Keratinocyte (primary cell): ENCODE data around the gene ATPAF1. TPM values are rescaled to one million over a fixed set of nuclear protein-coding genes. Genes with fewer than 3 reads are reported as not detected.

Experiments
- DNase-seq: peaks from one replicate; pipeline ENCODE4 v3.0.0-alpha.2; 2011; ENCODE audit warnings: low read depth, missing footprints, low spot score
- FAIRE-seq: peaks from 2 replicates; lab custom pipeline; 2011; peaks lifted over from hg19 to GRCh38; lab: Jason Lieb, UNC
- H2AFZ ChIP-seq: 2 replicates; pipeline ENCODE4 v1.6.0; 2012; ENCODE audit warnings: low read length, control low read depth, inconsistent platforms; ENCODE audit not compliant: control insufficient read depth
- H3K27ac ChIP-seq: 2 replicates; pipeline ENCODE4 v1.5.1; 2011; ENCODE audit warnings: low read length; ENCODE audit not compliant: control insufficient read depth, insufficient read depth
- H3K27me3 ChIP-seq: 3 replicates; pipeline ENCODE4 v1.6.0; 2011; ENCODE audit warnings: low read length; ENCODE audit not compliant: control insufficient read depth, insufficient read depth; ENCODE audit errors: extremely low read depth
- H3K36me3 ChIP-seq, 2 experiments: 2 replicates in 1 of 2; 3 replicates in 1 of 2; pipeline ENCODE4 v1.5.1; 2011; ENCODE audit warnings: low read length in 2 of 2, mild to moderate bottlenecking in 1 of 2; ENCODE audit not compliant: control insufficient read depth in 2 of 2, insufficient read depth in 2 of 2; ENCODE audit errors: extremely low read depth in 1 of 2
- H3K4me1 ChIP-seq: 3 replicates; pipeline ENCODE4 v1.5.1; 2011; ENCODE audit warnings: low read length; ENCODE audit not compliant: control insufficient read depth, insufficient read depth; ENCODE audit errors: extremely low read depth
- H3K4me2 ChIP-seq: 3 replicates; pipeline ENCODE4 v1.6.0; 2011; ENCODE audit warnings: low read depth, low read length; ENCODE audit not compliant: control insufficient read depth, insufficient read depth; ENCODE audit errors: extremely low read depth
- H3K4me3 ChIP-seq, 3 experiments: fragments of 200-600 bp in 1 of 3; sonication (generic) in 1 of 3; 2 replicates in 2 of 3; 3 replicates in 1 of 3; pipeline ENCODE4 v1.5.1; 2011 to 2016; ENCODE audit warnings: low read length in 3 of 3, mild to moderate bottlenecking in 3 of 3, control low read depth in 2 of 3, inconsistent platforms in 1 of 3, low read depth in 1 of 3, mixed read lengths in 1 of 3, mixed run types in 1 of 3, moderate library complexity in 1 of 3; ENCODE audit not compliant: control insufficient read depth in 2 of 3, insufficient read depth in 2 of 3; ENCODE audit errors: extremely low read depth in 1 of 3
- H3K79me2 ChIP-seq: 2 replicates; pipeline ENCODE4 v1.6.0; 2012; ENCODE audit warnings: low read length; ENCODE audit not compliant: control insufficient read depth, insufficient read depth
- H3K9ac ChIP-seq: 3 replicates; pipeline ENCODE4 v1.6.0; 2011; ENCODE audit warnings: low read length; ENCODE audit not compliant: control insufficient read depth, insufficient read depth; ENCODE audit errors: extremely low read depth
- H3K9me1 ChIP-seq: 3 replicates; pipeline ENCODE4 v1.6.0; 2011; ENCODE audit warnings: low read length; ENCODE audit not compliant: control insufficient read depth, insufficient read depth; ENCODE audit errors: extremely low read depth
- H3K9me3 ChIP-seq: 2 replicates; pipeline ENCODE4 v1.5.1; 2012; ENCODE audit warnings: low read depth, low read length; ENCODE audit not compliant: control insufficient read depth
- H4K20me1 ChIP-seq: 3 replicates; pipeline ENCODE4 v1.6.0; 2011; ENCODE audit warnings: low read length; ENCODE audit not compliant: control insufficient read depth, insufficient read depth; ENCODE audit errors: extremely low read depth
- EZH2 ChIP-seq: IDR thresholded peaks from one replicate; pipeline ENCODE4 v1.6.1; 2012; ENCODE audit warnings: inconsistent platforms, mild to moderate bottlenecking, low read length, moderate library complexity
- dilution Hi-C: fragments of 300-500 bp; cut with MboI; formaldehyde crosslinking; loops from one replicate; pipeline ENCODE4 v1.7.0; 2020; ENCODE audit warnings: low sequenced_read_pairs; ENCODE audit not compliant: extremely low pct_ligation_motif_present
- polyA plus RNA-seq, 5 experiments: library from polyadenylated mRNA; depleted of rRNA in 3 of 5; stranded (reverse) in 3 of 5; stranded (forward) in 1 of 5; unstranded in 1 of 5; fragments of >200 nt; gene quantifications; 1 replicate in 1 of 5; 2 replicates in 3 of 5; 3 replicates in 1 of 5; pipeline versions ENCODE4 v1.2.1 to v1.2.3, GENCODE V29; 2011 to 2012; ENCODE audit warnings: missing spikeins in 2 of 5, low read depth in 1 of 5, low replicate concordance in 1 of 5
- TF ChIP-seq, protein P1 (sequence below), 3 experiments: IDR thresholded peaks in 1 of 3; conservative IDR thresholded peaks in 1 of 3; optimal IDR thresholded peaks in 1 of 3; 2 replicates in 2 of 3; 3 replicates in 1 of 3; pipeline versions ENCODE3 to v1.5.1; 2011; ENCODE audit warnings: low read length in 3 of 3, mild to moderate bottlenecking in 3 of 3, moderate library complexity in 2 of 3, control low read depth in 1 of 3, inconsistent platforms in 1 of 3; ENCODE audit not compliant: insufficient read depth in 2 of 3; ENCODE audit errors: extremely low read depth in 1 of 3

ATPAF1 gene
- polyA plus RNA-seq, 1 donor (not counting 4 experiments of a cell fraction or from before 2014, with no cell fraction given) = 55.6 TPM

DNA sequence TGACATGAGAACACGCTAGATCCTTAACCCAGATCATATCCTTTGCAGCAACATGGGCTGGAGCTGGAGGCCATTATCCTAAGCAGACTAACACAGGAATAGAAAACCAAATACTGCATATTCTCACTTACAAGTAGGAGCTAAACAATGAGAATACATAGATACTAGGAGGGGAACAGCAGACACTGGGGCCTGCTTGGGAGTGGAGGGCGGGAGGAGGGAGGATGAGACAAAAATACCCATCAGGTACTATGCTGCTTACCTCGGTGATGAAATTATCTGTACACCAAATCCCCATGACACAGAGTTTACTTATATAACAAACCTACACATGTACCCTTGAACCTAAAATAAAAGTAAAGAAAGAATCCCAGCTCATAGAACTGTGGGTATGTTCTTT lies 50.3 kb downstream of the ATPAF1 start:
- DNase-seq (no peak), FAIRE-seq (no peak)
- dilution Hi-C loops = no loop called here
- Histone ChIP-seq H3K79me2 (peaks cover 11% of the 10 kb centered on the region), H4K20me1 (no peaks in the 10 kb centered on the region), H3K36me3 (no peaks in the 10 kb centered on the region), H2AFZ (no peak overlapping the region), H3K4me2 (no peak overlapping the region), H3K9ac (no peak overlapping the region), H3K4me3 (no peak overlapping the region), H3K27ac (no peak overlapping the region), H3K9me3 (no peaks in the 10 kb centered on the region), H3K27me3 (no peaks in the 10 kb centered on the region), H3K9me1 (peaks cover 5% of the 10 kb centered on the region), H3K4me1 (peaks cover 37% of the 10 kb centered on the region)
- TF ChIP-seq, protein P1, sequence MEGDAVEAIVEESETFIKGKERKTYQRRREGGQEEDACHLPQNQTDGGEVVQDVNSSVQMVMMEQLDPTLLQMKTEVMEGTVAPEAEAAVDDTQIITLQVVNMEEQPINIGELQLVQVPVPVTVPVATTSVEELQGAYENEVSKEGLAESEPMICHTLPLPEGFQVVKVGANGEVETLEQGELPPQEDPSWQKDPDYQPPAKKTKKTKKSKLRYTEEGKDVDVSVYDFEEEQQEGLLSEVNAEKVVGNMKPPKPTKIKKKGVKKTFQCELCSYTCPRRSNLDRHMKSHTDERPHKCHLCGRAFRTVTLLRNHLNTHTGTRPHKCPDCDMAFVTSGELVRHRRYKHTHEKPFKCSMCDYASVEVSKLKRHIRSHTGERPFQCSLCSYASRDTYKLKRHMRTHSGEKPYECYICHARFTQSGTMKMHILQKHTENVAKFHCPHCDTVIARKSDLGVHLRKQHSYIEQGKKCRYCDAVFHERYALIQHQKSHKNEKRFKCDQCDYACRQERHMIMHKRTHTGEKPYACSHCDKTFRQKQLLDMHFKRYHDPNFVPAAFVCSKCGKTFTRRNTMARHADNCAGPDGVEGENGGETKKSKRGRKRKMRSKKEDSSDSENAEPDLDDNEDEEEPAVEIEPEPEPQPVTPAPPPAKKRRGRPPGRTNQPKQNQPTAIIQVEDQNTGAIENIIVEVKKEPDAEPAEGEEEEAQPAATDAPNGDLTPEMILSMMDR (optimal IDR thresholded peaks at IDR 0.05 in 1 of 3, IDR thresholded peaks at IDR 0.05 in 1 of 3, conservative IDR thresholded peaks at IDR 0.05 in 1 of 3; ENCODE audit: extremely low read depth in 1 of 3, insufficient read depth in 2 of 3, low read length in 3 of 3) = no peak

DNA sequence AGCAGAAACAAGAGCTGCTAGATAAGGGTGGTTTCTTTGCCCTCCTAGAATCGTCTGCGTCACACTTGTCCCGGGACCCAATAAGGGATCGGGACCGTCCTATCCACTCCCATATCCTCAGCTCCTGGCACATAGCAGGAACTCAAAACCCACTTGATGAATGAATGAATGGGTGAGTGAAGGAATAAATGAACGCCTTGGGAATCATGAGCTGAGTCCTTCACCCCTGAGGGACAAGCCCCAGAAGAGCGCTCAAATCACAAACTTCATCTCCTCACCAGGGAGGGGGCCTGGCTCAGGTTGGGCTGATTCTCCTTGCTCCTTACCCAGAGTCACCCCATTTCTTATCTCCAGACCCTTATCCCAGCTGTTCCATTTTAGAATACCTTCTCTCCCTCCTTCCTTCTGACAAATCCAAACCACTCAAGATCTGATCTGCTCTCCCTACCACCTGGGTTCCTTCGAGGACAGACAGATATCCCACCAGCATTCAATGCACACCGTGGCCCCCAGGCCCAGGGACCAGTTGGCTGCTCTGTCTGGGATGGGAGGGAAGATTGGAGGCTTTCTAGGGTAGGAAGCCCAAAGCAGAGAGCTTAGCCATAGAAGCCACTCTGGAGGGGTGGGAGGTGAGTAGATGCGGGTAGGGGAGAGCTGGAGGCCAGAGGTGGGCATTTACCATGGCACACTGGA lies 50.9 kb downstream of the ATPAF1 start:
- dilution Hi-C loops = no loop called here
- H3K9ac ChIP-seq = peak overlapping the region; percentile 82
- H3K4me1 ChIP-seq = peaks cover 41% of the 10 kb centered on the region

More for the DNA sequence above, 50.9 kb downstream of the ATPAF1 start:
- peaks cover 13% of the 10 kb centered on the region for H3K79me2 ChIP-seq
- H2AFZ ChIP-seq = peak overlapping the region; percentile 93
- peak overlapping the region; percentile 89 for H3K4me2 ChIP-seq
- peak overlapping the region; percentile 76 to 83 (median 79) for H3K4me3 ChIP-seq
- no peak for DNase-seq
- H4K20me1 ChIP-seq = no peaks in the 10 kb centered on the region
- no peaks in the 10 kb centered on the region for H3K9me3 ChIP-seq
- peaks cover 5% of the 10 kb centered on the region for H3K9me1 ChIP-seq
- H3K36me3 ChIP-seq = no peaks in the 10 kb centered on the region
- H3K27ac ChIP-seq = peak overlapping the region; percentile 65
- H3K27me3 ChIP-seq = no peaks in the 10 kb centered on the region
- no peak for TF ChIP-seq EZH2
- TF ChIP-seq, protein P1 (optimal IDR thresholded peaks at IDR 0.05 in 1 of 3, IDR thresholded peaks at IDR 0.05 in 1 of 3, conservative IDR thresholded peaks at IDR 0.05 in 1 of 3; ENCODE audit: extremely low read depth in 1 of 3, insufficient read depth in 2 of 3, low read length in 3 of 3) = no peak
- FAIRE-seq = no peak
